LNCAP (cell line): Measurements from ENCODE around the gene AK3.

Source experiments
- TF ChIP-seq, protein P1 (sequence below): fragments of 450-650 bp; IDR thresholded peaks from 2 replicates; pipeline ENCODE4 v1.5.1; 2017; ENCODE audit warnings: mild to moderate bottlenecking

Gene AK3

DNA sequence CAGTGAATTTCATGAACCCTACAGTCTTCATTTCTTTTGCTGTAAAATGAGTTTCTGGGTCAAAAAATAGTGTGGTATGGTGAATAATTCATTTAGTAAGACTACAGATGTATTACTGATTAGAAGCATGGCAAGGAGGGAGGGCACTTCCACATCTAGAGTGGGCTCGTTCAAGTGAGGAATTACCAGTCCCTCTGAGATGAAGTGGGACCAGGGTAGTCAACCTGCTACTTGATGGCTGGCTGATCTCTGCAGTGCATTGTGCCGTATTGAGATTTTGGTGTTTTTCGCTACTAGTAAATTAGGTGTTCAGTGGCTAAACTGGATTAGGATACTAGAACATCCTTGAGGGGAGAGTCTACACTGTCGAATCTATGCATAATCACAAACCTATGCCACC is 50.9 kb downstream of the AK3 start:
- TF ChIP-seq, protein P1, sequence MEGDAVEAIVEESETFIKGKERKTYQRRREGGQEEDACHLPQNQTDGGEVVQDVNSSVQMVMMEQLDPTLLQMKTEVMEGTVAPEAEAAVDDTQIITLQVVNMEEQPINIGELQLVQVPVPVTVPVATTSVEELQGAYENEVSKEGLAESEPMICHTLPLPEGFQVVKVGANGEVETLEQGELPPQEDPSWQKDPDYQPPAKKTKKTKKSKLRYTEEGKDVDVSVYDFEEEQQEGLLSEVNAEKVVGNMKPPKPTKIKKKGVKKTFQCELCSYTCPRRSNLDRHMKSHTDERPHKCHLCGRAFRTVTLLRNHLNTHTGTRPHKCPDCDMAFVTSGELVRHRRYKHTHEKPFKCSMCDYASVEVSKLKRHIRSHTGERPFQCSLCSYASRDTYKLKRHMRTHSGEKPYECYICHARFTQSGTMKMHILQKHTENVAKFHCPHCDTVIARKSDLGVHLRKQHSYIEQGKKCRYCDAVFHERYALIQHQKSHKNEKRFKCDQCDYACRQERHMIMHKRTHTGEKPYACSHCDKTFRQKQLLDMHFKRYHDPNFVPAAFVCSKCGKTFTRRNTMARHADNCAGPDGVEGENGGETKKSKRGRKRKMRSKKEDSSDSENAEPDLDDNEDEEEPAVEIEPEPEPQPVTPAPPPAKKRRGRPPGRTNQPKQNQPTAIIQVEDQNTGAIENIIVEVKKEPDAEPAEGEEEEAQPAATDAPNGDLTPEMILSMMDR, result no peak

- TF ChIP-seq, protein P1, result no peak
These were observed 51.3 kb downstream of the AK3 start for GRCh38 chr9:4689687-4690104.

DNA sequence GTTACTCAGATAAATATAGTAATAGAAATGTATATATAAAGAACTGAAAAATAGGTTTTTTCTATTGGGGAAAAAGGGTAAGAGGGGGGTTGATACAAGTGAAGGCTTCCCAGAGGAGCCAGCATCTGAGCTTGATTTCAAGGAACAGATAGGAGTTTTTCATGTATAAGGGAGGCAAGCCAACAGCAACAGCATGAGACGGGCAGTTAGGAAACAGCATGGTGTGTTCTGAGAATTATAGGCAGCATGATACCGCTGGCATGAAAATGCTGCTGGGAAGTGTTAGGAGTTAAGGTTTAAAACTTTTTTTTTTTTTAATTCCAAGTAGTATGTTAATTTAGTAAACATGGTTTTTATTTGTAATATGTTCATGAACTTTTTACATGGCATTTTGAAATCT is 52.0 kb downstream of the AK3 start:
- TF ChIP-seq, protein P1, result no peak

DNA sequence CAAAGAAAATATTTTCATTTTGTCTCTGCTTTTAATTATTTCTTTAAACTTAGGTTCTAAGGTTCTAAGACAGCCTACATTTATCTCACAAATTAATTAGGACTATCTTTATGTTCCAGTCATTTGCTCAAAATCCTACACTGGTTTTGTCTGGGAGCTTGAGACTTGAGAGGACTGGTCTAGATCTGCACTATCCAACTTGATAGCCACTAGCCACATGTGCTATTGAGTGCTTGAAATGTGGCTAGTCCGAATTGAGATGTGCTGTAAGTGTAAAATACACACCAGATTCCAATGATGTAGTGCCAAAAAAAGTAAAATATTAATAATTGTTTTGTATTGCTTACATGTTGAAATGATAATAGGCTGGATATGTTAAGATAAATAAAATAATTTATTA is 54.4 kb downstream of the AK3 start:
- TF ChIP-seq, protein P1, result no peak

DNA sequence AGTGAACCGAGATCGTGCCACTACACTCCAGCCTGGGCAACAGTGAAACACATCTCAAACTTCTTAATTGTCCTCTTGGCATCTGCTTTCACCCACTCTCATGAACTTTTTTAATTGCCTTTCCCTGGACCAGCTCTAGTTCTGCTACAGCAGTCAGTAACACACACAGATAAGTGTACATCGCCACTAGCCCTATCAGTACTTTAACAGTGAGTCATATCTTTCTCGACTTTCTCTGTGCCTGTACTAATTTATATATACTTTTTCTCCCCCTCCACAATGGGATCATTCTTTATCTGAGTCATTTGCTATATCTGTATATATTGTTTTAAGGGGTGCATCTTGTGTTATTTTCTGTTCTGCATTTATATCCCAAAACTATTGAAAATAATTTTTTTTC is 54.9 kb downstream of the AK3 start:
- TF ChIP-seq, protein P1, result no peak

DNA sequence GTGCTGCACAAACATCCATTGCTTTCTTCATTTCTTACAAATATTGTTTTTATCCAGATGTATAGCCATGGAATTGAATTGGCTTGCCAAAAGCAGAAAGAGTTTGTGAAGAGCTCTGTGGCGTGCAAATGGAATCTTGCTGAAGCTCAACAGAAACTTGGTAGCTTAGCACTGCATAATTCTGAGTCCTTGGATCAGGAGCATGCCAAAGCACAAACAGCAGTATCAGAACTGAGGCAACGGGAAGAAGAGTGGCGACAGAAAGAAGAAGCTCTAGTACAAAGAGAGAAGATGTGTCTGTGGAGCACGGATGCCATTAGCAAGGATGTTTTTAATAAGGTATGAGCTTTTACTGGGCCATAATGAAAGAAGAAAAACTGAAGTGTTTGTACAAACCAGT is 56.2 kb downstream of the AK3 start:
- TF ChIP-seq, protein P1, result no peak

- TF ChIP-seq, protein P1, result no peak
These were observed 60.3 kb downstream of the AK3 start for GRCh38 chr9:4680750-4681149.

DNA sequence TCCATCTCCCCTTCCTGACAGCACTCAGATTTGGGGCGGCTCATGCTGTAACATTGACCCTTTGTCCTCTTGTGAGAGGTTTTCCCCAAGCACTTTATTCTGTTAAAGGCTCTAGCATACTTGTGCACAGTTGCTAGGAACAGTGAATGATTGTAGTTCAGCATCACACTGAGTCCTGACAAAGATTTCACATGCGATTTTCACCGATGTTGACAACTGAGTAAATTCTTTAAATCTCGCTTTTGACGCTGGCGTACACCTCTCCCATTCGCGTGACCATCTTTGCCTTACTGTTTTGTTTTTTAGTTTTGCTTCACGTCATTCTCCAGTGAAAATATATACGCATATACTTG is 60.9 kb downstream of the AK3 start:
- TF ChIP-seq, protein P1, result no peak
